Colonic mucosa (tissue), 4 donors: Measurements from ENCODE around the gene MBOAT1. TPM values are rescaled to one million over a fixed set of nuclear protein-coding genes. Genes with fewer than 3 reads are reported as not detected.

Source experiments
- DNase-seq: peaks from one replicate; pipeline ENCODE4 v3.0.0-alpha.2; 2020
- H3K27ac ChIP-seq: fragments of 200-600 bp; one replicate; pipeline ENCODE4 v1.8.0; 2021
- H3K27me3 ChIP-seq: fragments of 200-600 bp; one replicate; pipeline ENCODE4 v1.8.0; 2021
- H3K36me3 ChIP-seq: fragments of 200-600 bp; one replicate; pipeline ENCODE4 v1.8.0; 2021
- H3K4me1 ChIP-seq: fragments of 200-600 bp; one replicate; pipeline ENCODE4 v1.8.0; 2021; ENCODE audit warnings: mild to moderate bottlenecking
- H3K4me3 ChIP-seq: fragments of 200-600 bp; one replicate; pipeline ENCODE4 v1.8.0; 2021
- H3K9ac ChIP-seq, 2 donors: one replicate each; pipeline ENCODE4 v1.7.0; 2013; ENCODE audit warnings: control low read depth in 2 of 2, low read depth in 2 of 2, low read length in 2 of 2
- H3K9me3 ChIP-seq: fragments of 200-600 bp; one replicate; pipeline ENCODE4 v1.8.0; 2021
- CTCF ChIP-seq: fragments of 200-600 bp; IDR thresholded peaks from one replicate; pipeline ENCODE4 v1.8.0; 2022; ENCODE audit warnings: antibody characterized with exemption, mild to moderate bottlenecking
- intact Hi-C: fragments of 100-400 bp; cut with DNase I; formaldehyde crosslinking; loops from one replicate; pipeline ENCODE4 v1.14.1; 2022
- total RNA-seq, 2 donors: library from RNA; stranded (reverse); fragmentation: NEBNext Ultra II Directional in 1 of 2; extraction: Animal tissue kit (Norgen Biotek cat#: 25700) in 1 of 2; gene quantifications; one replicate each; pipeline ENCODE4 v1.2.1, GENCODE V29; 2021
- donor health status: healthy.
- donor health status: DM: no; HTN: no; CAD: no.
- donor health status: DM: no; HTN: no; CAD: no.

MBOAT1 gene
- total RNA-seq, 2 donors from 2014 or later = 45.7 to 54.1 TPM

DNA sequence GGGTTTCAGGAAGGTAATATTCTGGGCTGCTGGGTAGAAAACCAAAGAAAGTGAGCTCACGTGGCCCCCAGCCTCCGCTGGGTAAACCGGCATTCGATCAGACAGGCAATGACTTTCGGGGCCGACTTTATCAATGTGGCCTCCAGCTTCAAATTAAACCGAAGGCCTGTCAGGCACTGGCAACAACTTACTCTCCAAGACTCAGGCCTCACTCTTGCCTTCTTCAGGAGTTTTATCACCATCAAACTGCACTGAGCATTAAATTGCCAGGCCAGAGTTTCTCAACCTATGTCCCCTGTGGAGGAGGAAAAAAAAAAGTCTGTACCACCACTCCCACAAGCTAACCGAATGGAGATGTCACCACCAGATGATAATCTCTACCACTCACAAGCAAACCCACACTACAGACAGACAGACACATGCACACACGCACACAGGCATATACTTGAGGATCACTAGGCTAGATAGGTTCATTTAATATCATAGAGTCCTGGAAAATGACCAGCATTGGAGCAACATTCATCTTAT, 1.1 kb upstream of the MBOAT1 start:
- H3K27ac ChIP-seq = peak overlapping the region; percentile 96
- H3K9ac ChIP-seq = peak overlapping the region; percentile 73 to 82
- peaks cover 25% of the 10 kb centered on the region for H3K4me1 ChIP-seq
- intact Hi-C loops = loop anchor here (10.0 kb wide), 1 partner anchor 89 kb away; no protein-coding TSS in a partner anchor
- TF ChIP-seq CTCF = no peak
- no peaks in the 10 kb centered on the region for H3K27me3 ChIP-seq
- H3K4me3 ChIP-seq = peak overlapping the region; percentile 75
- no peaks in the 10 kb centered on the region for H3K36me3 ChIP-seq
- DNase-seq = no peak
- H3K9me3 ChIP-seq = no peaks in the 10 kb centered on the region

DNA sequence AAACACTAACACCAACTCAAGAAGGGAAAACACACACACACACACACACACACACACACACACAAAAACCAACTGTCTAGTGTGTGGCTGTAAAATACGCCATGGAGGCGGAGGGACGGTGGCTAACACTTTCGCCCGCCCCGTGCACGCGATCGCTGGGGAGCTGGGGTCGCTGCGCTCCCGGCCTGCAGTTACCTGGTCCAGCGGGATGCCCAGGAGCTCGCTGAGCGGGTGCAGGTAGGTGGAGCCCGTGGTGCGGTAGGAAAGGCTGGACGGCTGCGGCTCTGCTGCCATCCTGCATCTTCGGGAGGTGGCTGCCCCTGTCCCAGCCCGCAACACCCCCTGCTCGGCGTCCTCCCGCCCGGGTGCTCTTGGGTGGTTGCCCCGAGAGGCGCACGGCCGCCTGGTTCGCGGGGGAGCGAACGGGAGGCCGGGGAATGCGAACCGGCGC, 303 bp downstream of the MBOAT1 start:
- no peak for TF ChIP-seq CTCF
- Histone ChIP-seq H3K4me3 (peak overlapping the region; percentile 75), H3K4me1 (peaks cover 23% of the 10 kb centered on the region), H3K9ac (peak overlapping the region; percentile 93 to 95), H3K27ac (peak overlapping the region; percentile 96), H3K27me3 (no peaks in the 10 kb centered on the region), H3K36me3 (no peaks in the 10 kb centered on the region), H3K9me3 (no peaks in the 10 kb centered on the region)
- peak; percentile 60 for DNase-seq
- intact Hi-C loops = loop anchor here (10.0 kb wide), 1 partner anchor 87 kb away; no protein-coding TSS in a partner anchor

DNA sequence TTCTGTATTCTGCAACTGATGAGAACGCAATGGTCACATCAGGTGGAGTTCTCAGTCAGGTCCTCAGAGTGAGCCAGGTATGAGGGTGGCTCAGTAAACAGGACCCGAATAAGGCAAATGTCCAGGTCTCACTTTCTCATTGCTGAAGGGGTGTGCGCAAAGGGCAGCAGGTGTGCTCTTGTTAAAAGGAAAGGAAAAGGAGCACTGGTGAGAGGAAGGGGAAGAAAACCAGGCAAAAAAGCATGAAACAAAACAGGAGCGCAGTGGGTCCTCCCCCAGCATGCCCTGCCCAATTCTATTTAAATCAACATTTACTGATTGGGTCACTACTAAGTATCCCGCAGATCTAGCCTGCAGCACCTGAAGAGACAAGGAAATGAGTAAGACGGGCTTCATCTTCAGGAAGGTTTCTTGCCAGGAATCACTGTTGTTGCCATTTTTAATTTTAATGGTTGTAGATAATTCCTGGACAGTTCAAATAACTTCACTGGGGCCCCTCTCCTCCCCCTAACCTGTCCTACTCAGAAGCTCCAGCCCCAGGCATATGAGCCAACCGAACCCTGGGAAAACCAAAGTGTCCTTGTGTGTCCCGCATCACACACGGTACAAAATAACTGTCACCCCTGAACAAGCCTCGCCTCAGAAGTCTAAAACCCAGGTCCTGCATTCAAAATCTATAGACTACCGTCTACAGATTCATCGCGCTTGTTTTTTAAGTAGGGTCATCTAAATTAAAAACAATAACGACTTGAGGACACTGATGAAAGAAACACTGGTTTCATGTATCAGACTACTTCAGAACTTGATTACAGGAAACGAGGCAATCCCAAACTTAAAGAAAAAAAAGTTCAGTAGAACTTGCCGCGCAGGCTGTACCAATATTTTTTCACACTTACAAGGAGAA, 980 bp downstream of the MBOAT1 start:
- intact Hi-C loops = loop anchor here (10.0 kb wide), 1 partner anchor 86 kb away; no protein-coding TSS in a partner anchor
- Histone ChIP-seq H3K9ac (peak overlapping the region; percentile 93 to 95), H3K9me3 (no peaks in the 10 kb centered on the region), H3K4me3 (peak overlapping the region; percentile 75), H3K27ac (peak overlapping the region; percentile 96), H3K36me3 (no peaks in the 10 kb centered on the region), H3K27me3 (no peaks in the 10 kb centered on the region), H3K4me1 (peaks cover 21% of the 10 kb centered on the region)
- TF ChIP-seq CTCF = no peak
- peak; percentile 71 for DNase-seq

GRCh38 chr6:20210158-20210557, 2.1 kb downstream of the MBOAT1 start:
- TF ChIP-seq CTCF = no peak
- H3K27me3 ChIP-seq = no peaks in the 10 kb centered on the region
- peak overlapping the region in 1 of 2 donors; percentile 41 for H3K9ac ChIP-seq
- no peak overlapping the region for H3K4me3 ChIP-seq
- DNase-seq = no peak
- intact Hi-C loops = loop anchor here (10.0 kb wide), 1 partner anchor 85 kb away; no protein-coding TSS in a partner anchor
- H3K36me3 ChIP-seq = no peaks in the 10 kb centered on the region
- no peak overlapping the region for H3K27ac ChIP-seq
- peaks cover 27% of the 10 kb centered on the region for H3K4me1 ChIP-seq
- H3K9me3 ChIP-seq = no peaks in the 10 kb centered on the region

DNA sequence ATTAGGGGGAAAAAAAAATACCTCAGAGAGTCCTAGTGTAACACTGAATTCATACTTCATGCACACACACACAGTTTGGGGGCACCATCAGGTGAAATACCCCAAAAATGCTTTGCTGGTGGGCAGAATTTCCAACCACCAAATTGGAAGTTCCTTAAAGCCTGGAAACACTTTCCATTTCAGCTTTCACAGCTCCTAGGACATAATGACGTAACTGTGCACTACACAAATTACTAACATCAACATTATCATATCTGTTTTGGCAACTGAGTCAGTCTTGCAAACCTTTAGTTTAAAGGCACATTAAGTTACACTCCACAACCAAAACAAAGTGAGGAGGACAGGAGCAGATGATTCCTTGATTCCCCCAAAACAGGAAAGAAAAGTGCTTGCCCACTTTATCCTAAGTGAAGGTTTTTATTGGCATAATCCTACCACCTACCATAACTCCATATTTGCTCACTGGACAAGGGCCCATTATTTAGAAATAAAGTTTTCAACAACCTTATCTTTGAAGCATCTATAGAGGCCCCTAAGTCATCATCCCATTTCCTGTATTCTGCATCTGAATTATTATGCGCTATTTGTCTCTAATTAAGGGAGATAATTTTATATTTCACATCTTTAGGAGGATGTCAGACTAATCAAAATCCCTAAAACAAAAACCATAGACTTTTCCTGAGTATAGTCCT, 3.4 kb downstream of the MBOAT1 start:
- no peaks in the 10 kb centered on the region for H3K27me3 ChIP-seq
- no peak for DNase-seq
- TF ChIP-seq CTCF = no peak
- intact Hi-C loops = no loop called here
- H3K36me3 ChIP-seq = no peaks in the 10 kb centered on the region
- H3K9me3 ChIP-seq = no peaks in the 10 kb centered on the region
- H3K4me1 ChIP-seq = peaks cover 36% of the 10 kb centered on the region
- no peak overlapping the region for H3K4me3 ChIP-seq
- H3K9ac ChIP-seq = no peak overlapping the region
- H3K27ac ChIP-seq = no peak overlapping the region
